SKM-1 (cell line): ENCODE results near the gene SLC9A2.

Experiments used
- DNase-seq: peaks from one replicate; lab custom pipeline; 2025; ENCODE audit not compliant: unreplicated experiment; lab: John Stamatoyannopoulos, UW

The SLC9A2 gene

GRCh38 chr2:102618452-102619413 lies 620 bp upstream of the SLC9A2 start:
- no peak for DNase-seq

GRCh38 chr2:102620332-102620731 lies 979 bp downstream of the SLC9A2 start:
- DNase-seq, result no peak

- DNase-seq, result no peak
Observed at GRCh38 chr2:102621630-102622029, 2.3 kb downstream of the SLC9A2 start.

GRCh38 chr2:102622646-102623045 lies 3.3 kb downstream of the SLC9A2 start:
- no peak for DNase-seq

- no peak for DNase-seq
Observed at GRCh38 chr2:102630458-102630857, 11.1 kb downstream of the SLC9A2 start.

GRCh38 chr2:102632380-102633175 lies 13.2 kb downstream of the SLC9A2 start:
- DNase-seq, result no peak

GRCh38 chr2:102634831-102635241 lies 15.5 kb downstream of the SLC9A2 start:
- DNase-seq, result no peak

- no peak for DNase-seq
Observed at GRCh38 chr2:102635317-102635716, 16.0 kb downstream of the SLC9A2 start.

GRCh38 chr2:102636283-102636907 lies 17.0 kb downstream of the SLC9A2 start:
- no peak for DNase-seq

GRCh38 chr2:102637358-102637757 lies 18.0 kb downstream of the SLC9A2 start:
- no peak for DNase-seq

- DNase-seq, result no peak
Observed at GRCh38 chr2:102639429-102639828, 20.1 kb downstream of the SLC9A2 start.

- no peak for DNase-seq
Observed at GRCh38 chr2:102652126-102652525, 32.8 kb downstream of the SLC9A2 start.

GRCh38 chr2:102657770-102658169 lies 38.4 kb downstream of the SLC9A2 start:
- DNase-seq, result no peak

- no peak for DNase-seq
Observed at GRCh38 chr2:102660070-102660469, 40.7 kb downstream of the SLC9A2 start.

- no peak for DNase-seq
Observed at GRCh38 chr2:102660574-102660973, 41.2 kb downstream of the SLC9A2 start.

GRCh38 chr2:102661846-102662245 lies 42.5 kb downstream of the SLC9A2 start:
- no peak for DNase-seq

- DNase-seq, result no peak
Observed at GRCh38 chr2:102662833-102663232, 43.5 kb downstream of the SLC9A2 start.

GRCh38 chr2:102663381-102663780 lies 44.0 kb downstream of the SLC9A2 start:
- DNase-seq, result no peak

- no peak for DNase-seq
Observed at GRCh38 chr2:102664471-102664909, 45.1 kb downstream of the SLC9A2 start.

GRCh38 chr2:102667072-102667471 lies 47.7 kb downstream of the SLC9A2 start:
- no peak for DNase-seq

GRCh38 chr2:102668171-102668570 lies 48.8 kb downstream of the SLC9A2 start:
- no peak for DNase-seq
